ENCODE data around the gene IL16.

Gene IL16

DNA sequence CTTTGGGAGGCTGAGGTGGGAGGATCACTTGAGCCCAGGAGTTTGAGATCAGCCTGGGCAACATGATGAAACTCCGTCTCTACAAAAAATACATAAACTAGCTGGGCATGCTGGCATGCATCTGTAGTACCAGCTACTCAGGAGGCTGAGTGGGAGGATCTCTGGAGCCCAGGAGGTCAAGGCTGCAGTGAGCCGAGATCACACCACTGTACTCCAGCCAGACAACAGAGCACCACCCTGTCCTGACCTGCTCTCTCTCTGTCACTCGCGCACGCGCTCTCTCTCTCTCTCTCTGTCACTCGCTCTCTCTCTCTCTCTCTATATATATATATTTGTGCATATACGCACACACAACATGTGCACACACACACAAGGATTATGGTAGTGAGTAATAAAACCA lies 61.8 kb downstream of the IL16 start:
- no peak for DNase-seq

DNA sequence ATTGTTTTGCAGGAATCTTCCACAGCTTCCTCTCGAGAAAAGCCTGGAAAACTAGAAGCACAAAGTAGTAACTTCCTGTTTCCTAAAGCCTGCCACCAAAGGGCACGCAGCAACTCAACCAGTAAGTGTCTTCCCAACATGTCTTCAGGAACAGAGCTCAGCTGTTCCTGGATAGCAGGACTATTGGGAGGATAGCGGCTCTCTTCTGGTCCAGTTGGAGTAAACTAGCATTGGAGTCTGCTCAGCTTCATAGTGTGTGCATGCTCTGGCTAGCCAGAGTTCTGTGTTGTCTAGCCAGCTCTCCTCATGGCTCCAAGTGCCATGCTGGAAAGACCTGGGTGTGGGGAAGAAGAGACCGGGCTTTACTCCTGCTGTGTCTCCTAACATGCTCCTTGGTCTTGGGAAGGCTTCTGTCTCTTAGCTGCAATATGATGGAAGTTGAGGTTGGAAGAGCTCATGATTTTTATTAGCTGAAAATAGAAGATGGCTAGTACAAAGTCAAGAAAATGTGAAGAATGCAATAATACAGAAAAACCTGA lies 63.1 kb downstream of the IL16 start:
- DNase-seq, result no peak

DNA sequence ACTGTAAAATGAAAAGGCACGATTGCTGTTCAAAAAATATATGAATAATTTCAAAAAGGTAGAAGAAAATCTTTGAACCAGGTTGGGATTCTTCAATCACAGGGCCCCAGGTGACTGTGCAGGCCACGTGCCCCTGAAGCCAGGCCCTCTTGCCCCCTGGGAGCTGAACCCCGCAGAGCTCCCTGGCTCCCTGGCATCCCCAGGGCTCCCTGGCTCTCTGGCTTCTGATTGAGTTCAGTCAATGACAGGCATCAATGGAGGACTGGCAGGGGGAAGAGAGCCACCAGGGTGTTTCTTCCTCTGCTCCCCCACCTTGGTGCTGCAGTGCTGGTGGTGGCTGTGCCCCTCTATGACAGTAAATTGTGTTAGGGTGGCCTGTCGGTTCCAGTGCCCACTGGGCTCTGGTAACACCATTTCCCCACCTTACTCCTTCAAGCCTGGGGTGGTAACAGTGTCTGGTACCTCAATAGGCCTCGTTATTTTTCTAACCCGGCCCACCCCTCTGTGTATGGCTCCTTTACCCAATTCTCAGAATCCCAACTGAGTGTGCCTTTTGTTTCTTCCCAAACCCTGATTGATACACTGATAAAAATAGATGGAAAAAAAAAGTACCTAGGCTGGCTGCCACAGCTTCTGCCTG lies 64.6 kb downstream of the IL16 start:
- DNase-seq, result no peak

DNA sequence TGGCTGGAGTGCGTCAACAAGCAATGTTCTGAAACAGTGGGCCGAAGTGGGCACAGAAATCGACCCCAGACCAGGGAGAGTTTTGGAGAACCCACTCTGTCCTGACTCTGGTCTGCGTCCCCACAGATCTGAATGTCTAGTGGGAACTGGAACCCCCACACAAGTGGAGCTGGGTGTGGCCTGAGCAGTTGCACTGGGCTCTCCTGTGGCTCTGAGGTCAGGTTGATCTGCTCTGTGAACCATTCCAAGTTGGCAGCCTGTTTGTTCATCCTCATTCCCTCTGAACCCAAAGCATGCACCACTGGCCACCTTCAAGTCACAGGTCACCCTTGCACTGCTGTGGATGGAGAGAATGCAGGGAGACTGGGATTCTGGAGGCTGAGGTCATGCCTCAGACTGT lies 66.8 kb downstream of the IL16 start:
- no peak for DNase-seq

DNA sequence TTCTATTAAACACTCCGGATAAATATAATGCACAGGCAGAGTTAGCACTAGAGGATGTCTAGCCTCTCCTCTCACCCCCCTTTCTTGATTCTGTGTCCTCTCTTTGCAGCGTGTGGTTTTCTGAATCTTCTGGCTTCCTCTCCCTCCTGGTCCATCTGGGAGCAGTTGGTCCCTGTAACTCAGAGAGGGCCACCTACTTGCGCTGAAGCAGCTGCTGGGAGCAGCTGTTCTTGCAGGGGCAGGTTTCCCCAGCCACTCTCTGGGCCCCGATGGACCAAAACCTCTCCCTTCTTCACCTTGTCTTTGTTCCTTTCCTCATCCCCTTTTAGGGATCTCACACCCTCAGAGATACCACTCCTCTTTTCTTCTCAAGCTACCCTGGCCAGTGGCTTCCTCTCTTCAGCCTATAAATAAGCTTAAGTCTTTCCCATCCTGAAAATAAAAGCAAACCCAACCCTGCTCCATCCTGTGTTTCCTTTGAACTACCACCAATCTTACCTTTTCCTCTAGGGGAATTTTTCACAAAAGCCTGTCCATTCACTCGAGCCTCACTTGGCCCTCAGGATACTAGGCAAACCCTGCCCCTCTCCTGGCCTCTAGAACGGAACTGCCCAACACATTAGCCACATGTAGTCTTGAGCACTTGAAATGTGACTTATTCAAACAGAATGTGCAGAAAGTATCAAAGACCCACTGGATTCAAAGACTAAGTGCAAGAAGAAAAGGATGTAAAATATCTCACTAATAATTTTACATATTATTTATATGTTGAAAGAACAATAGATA lies 67.6 kb downstream of the IL16 start:
- no peak for DNase-seq

DNA sequence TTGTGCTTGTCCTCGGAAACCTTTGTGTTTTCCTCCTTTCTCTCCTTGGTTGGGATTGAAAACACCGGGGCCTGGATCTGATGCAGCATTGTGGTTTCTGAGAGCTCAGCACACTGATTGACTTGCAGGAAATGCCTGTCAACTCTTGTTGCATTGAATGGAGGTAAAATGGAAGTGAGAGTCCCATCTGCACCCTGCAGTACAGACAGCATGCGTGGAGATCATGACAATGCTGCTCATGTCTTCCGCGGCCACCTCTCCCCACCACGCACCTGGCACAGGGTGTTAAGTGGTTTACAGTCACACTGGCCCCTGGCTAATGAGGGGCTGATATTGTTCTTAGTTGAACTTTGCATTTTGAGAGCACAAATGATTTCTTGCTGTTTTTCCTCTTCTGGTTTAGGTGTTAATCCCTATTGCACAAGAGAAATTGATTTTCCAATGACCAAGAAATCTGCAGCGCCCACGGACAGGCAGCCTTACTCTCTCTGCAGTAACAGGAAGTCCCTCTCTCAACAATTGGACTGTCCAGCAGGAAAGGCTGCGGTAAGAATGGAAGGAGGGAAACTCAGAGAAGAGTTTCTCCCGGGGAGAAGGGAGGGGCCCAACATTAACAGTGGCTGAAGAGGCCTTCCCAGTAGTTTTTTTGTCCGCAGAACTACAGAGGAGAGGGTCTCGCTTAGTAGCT lies 68.7 kb downstream of the IL16 start:
- DNase-seq, result peak; percentile 3

DNA sequence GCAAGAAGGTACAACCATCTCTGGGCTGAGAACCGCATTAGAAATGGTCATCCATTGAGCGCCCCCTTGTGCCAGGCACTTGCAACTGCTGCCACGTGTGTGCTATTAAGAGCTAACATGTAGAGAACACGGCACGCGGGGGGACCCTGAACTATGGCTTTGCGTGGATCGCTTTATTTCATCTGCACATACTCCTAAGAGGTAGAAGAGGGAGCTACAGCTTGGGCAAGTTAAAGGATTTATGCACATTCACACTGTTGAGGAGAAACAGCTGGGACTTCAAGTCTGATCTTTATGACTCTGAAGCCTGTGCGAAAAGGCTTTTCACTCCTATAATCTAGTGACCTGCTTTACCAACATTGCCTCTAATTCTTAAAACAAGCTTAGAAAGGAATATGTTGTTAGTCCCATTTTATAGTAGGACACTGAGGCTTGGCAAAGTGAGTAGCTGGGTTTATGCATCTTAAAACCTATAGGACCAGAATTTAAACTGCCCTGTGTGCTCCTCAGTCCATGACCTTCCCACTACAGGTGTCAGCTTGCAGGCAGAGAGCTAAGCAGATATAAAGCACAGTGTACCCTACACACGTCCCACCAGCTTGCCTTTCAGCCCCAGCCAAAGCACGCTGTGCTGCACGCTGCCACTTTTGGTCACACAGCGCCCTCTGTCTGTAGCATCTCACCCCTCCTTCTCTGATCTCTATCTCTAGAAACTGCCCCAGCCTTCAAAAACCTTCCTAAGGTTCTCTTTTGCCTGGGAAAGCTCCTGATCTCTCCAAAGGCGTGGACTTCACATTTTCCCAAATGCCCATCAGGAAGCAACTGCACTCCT lies 69.5 kb downstream of the IL16 start:
- peak; percentile 67 for DNase-seq

DNA sequence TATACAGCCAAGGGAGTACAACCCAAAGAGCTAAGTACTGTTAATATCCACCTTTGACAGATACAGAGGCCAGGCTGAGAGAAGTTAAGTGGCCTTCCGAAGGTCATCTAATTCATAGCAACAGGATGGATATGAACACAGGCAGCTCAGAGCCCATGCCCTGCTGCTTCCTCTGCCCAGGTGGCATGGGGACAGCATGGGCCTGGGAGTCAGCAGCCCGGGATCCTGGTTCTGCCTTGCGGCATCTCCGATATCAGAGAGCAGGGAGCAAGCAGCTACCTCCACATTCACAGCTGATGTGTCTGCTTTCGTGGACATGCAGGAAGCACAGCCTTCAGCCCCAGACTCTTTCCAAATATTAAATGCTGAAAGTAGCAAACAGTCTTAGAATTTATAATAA lies 71.7 kb downstream of the IL16 start:
- no peak for DNase-seq

DNA sequence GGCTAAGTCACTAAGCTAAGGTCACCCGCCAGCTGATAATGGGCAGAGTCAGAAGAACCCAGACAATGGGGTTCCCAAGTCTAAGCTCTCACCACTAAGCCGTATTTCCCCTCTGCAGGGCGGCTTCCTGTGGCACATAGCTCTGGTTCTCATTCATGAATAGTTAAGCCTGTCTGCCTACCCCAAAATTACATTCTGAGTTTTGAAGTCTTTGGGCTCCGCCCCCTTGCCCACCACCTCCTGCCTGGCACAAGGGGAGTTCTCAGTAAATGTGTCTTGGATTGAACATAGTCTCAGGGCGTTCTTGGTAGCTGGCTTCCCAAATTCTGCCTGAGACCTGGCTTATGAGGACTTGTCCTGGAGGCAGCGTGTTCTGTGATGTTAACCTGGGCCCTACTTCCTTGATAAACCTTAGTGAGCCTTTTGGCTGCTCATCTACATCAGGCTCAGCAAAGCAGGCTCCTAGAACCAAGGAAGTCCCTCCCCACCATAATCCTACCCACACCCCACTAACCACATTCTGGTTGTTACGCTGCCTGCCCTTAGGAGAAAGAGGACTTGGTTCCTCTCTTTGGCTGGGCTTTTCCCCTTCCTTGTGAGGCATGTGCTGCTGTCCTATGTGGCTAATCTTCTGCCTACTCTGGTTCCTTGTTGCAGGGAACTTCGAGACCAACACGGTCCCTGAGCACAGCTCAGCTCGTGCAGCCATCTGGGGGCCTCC lies 72.4 kb downstream of the IL16 start:
- DNase-seq, result no peak

DNA sequence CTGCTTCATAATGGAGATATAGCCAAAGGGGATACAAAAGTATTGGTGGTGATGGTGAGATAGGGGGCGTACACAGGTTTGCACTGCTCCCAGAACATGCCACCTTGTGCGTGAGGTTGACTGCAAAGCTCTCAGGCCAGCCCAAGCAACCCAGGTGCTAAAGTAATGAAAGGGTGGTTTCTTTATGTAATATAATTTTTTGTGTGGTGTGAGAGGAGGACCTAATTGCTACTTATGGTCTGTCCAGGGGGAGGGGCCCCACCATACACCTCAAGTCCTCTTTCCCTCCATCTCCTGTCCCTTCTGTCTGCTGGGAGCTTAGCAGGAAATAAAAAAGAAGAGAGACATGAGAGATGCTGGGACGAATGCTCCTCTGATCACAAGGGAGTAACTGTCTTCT lies 73.5 kb downstream of the IL16 start:
- DNase-seq, result no peak

DNA sequence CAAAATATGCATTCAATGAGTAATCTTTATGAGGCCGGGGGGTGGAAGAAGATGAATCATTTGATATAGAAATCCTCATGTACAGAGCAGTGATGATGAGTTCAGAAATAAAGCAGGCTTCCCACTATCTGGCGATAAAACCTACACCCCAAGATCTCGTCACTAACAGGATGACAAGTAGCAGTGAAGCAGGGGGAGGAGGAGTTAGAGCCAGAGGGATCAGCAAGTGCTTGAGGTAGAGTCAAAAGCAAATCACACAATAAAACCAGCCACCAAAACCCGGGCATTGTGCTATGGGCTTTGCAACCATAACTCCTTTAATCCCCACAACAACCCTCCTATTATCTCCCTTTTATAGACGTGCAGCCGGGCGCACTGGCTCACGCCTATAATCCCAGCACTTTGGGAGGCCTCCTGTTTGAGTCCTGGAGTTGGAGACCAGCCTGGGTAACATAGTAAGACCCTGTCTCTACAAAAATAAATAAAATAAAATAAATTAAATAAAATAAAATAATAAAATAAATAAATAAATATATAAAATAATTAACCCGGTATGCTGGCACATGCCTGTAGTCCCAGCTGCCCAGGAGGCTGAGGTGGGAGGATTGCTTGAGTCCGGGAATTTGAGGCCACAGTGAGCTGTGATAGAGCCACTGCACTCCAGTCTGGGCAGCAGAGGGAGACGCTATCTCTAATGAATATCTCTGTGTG lies 74.3 kb downstream of the IL16 start:
- DNase-seq, result no peak

DNA sequence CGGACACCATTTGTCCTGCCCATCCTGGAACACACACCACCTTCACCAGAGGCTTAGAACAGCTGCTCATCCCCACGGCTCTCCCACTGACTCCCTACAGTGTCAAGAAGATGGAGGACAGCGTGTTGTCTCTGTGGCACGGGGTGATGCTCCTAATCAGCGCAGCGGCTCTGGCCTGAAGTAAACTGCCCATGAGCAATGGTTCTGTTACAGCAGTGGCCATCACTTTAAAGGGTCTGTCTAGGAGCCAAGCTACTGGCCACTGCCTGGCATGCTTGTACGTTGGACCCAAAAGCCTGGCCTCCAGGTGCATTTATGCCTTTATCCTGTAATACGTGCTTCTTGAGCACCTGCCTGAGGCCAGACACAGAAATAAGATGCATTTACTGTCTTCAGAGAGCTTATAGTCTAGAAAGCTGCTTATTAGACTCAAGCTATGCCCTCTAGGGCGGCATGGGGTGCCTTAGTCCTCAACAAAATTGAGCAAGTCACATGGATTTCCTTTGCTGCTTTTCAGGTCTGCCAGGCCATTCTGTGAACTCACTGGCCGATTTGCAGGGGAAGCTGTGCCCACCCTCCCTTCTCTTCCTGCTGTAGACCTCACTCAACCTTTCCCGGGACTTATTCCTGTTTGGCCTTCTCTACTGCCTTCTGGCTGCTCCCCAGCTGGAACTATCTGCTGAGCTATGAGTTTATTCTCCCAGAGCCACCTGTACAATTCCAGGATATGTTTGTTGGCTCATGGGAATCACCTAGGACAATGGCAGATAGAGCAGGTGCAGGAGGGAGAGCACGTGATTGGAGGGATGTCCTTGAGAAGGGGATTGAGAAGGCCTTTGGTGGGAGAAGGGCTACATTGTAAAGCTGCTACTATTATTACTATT lies 75.3 kb downstream of the IL16 start:
- DNase-seq, result no peak

DNA sequence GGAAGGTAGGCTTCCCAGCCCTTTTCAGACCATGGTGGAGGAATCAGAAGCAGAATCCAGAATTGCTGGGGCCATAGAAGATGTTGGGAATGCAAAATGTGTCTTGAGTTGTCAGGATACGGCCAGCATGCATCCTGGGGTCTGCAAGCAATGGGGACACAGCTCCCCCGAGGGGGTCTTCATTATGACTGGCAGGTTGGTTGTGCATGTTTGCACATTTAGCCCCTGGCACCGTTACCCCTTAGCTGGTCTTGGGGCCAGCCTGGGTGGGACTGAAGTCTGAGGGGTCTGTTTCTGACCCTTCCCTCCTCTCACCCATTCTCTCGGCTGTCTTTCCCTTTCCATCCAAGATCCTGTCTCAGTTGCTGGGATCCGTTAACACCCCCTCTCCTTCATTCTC lies 76.5 kb downstream of the IL16 start:
- DNase-seq, result no peak

DNA sequence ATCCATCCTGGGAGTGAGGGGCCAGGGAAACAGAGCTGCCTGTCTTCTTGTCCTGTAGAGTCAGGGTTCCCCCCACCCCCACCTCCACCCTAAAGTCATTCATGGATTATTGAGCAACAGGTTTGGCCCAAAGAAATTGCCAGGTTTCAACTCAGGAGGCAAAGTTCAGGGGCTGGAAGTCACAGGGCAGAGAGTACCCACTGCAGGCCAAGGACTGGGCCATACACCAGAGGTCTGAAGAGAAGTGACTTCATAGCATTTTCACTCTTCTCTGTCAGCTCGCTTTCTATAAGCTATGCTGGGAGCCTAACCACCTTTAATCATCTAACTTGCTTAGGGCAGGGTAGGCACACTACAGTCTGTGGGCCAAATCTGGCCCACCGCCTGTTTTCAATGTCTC lies 77.2 kb downstream of the IL16 start:
- no peak for DNase-seq

DNA sequence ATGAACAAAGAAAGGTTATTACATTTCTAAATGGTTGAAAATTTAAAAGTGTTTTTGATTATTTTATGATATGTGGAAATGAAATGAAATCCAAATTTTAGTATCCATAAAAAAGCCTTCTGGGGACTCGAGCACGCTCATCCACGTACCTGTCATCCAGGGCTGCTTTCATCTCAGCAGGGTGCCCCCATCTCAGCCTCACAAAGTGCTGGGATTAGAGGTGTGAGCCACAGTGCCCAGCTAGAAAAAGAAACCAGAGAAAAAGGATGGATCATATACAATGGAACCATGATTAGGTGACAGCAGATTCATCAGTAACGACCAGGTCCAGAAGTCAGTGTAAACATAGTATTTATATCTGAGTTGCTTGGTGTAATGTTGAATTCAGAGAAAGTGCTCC lies 77.6 kb downstream of the IL16 start:
- no peak for DNase-seq

DNA sequence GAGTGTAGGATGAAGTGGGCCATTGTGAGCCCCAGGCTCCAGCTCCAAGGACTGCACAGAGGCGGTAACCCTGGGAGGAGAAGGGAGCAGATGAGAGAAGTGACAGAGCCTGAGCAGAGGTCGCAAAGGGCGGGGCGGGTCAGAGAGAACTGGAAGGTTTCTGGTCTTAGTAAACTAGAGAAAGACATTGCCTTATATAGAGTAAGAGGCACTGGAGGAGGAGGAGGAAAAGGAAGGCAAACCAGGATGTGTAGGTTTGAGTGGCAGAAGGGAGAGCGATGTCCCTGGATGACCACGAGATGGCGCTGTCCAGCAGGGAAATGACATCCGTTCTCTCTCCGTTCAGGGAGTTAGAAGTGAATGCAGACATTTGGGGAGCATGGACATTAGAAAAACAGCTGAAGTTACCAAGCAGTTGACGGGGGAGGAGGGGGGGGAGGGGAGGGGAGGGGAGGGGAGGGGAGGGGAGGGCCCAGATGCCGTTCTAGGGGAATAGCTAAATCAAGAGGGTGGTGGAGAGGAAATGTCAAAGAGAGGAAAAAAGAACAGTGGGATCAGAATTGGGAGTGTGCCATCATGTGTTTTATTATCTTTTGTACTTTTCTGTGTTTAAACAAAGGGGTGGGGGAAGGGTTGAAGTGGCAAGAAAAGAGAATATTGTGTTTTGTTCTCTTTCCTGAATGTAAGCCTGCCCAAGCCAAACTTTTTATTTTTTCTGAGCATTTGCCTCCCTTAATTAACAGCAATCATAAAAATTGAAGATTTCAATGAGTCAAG lies 78.4 kb downstream of the IL16 start:
- peak; percentile 75 for DNase-seq

DNA sequence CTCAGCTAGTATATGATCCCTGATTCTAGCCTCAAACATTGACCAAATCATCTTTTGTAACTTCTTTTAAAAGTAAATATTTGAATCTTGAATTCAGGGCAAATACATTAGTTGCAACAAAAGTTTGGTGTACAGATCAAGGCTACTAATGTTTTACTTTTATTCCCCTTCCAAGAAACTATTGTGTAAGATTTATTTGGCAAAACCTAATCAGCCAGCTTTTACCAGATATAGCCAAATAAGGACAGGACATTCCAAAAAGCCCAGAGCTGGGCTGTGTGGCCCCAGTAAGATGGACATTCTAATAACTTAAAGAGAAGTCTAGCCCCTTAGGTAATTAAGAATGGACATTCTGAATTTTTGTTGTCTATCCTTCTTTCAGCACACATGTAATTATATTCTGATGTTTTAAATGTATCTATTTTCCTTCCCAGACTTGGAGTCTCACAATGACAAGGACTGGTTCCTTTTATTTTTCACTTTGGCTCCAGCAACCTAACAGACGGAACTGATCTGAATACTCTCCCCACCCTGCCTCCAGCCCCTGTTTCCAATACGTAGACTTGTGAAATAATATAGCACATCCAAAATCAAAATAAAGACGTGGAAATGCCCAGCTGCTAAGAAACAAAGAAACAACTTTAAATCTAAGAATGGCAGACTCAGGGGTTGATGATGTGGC lies 79.2 kb downstream of the IL16 start:
- no peak for DNase-seq

DNA sequence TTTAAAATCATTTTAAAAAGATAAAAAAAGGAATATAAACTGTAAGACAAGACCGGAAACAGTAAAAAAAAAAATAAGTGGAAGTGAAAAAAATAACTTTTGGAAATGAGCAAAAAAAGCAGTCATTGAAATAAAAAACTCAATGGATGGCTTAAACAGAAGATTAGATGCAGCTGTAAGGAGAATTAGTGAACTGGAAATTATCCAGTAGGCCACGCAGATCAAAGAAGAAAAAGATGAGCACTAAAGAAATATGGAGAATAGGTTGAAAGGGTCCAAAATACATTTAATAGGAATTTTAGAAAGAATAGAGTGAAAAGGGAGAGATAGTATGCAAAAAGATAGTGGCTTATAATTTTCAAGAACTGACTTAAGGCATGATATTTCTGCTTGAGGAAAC lies 80.3 kb downstream of the IL16 start:
- no peak for DNase-seq

DNA sequence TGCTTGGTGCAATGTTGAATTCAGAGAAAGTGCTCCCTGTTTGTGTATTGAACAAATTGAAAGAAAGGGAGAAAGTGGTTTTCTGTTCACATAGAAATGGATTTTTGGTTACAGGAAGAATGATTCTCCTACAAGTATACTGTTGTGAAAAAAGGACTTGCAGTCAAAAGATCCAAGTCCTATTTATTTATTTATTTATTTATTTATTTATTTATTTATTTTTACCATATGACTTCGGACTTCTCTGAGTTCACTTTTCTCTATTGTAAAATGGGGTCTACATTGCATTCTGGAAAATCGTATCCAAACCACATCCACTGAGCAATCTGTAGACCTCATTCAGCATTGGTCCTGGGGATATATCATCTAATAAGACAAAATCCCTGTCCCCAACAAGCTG lies 81.2 kb downstream of the IL16 start:
- no peak for DNase-seq
